Choroid plexus epithelial cell (primary cell): ENCODE measurements around the gene CA12.
A peak's percentile ranks its signal among the peaks of the same experiment; 100 is the strongest.
"Not testable (repeated sequence)": the region's sequence is repeated elsewhere in the genome, so short reads cannot be mapped to it uniquely, and the experiment has no call there.

Experiments used
- DNase-seq: peaks from one replicate; pipeline ENCODE4 v3.0.0-alpha.2; 2010; ENCODE audit warnings: low read depth
- H3K4me3 ChIP-seq: 2 replicates; pipeline ENCODE4 v1.5.1; 2011; ENCODE audit warnings: low read depth, mild to moderate bottlenecking, control low read depth, low read length, moderate library complexity
- TF ChIP-seq, protein P1 (sequence below): conservative IDR thresholded peaks from 2 replicates; pipeline ENCODE4 v1.5.1; 2011; ENCODE audit warnings: low read depth, mild to moderate bottlenecking, control low read depth, inconsistent platforms, low read length, moderate library complexity

Gene CA12

GRCh38 chr15:63420333-63420747, 38.7 kb upstream of the CA12 start:
- TF ChIP-seq, protein P1, sequence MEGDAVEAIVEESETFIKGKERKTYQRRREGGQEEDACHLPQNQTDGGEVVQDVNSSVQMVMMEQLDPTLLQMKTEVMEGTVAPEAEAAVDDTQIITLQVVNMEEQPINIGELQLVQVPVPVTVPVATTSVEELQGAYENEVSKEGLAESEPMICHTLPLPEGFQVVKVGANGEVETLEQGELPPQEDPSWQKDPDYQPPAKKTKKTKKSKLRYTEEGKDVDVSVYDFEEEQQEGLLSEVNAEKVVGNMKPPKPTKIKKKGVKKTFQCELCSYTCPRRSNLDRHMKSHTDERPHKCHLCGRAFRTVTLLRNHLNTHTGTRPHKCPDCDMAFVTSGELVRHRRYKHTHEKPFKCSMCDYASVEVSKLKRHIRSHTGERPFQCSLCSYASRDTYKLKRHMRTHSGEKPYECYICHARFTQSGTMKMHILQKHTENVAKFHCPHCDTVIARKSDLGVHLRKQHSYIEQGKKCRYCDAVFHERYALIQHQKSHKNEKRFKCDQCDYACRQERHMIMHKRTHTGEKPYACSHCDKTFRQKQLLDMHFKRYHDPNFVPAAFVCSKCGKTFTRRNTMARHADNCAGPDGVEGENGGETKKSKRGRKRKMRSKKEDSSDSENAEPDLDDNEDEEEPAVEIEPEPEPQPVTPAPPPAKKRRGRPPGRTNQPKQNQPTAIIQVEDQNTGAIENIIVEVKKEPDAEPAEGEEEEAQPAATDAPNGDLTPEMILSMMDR = no peak
- DNase-seq = peak; percentile 42
- H3K4me3 ChIP-seq = no peak overlapping the region

GRCh38 chr15:63418811-63419210, 37.2 kb upstream of the CA12 start:
- H3K4me3 ChIP-seq = no peak overlapping the region
- DNase-seq = no peak
- TF ChIP-seq, protein P1 = no peak

GRCh38 chr15:63417721-63418120, 36.1 kb upstream of the CA12 start:
- TF ChIP-seq, protein P1 = no peak
- DNase-seq = no peak
- H3K4me3 ChIP-seq = no peak overlapping the region

DNA sequence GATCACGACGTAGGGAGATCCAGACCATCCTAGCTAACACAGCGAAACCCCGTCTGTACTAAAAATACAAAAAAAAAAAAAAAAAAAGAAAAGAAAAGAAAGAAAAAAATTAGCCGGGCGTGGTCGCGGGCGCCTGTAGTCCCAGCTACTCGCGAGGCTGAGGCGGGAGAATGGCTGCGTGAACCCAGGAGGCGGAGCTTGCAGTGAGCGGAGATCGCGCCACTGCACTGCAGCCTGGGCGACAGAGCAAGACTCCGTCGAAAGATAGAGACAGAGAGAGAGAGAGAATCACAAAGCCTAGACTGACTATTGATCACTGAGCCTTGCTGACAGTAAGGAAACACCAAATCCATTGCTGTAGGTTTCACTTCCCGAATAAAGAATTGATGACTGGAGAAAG, 35.6 kb upstream of the CA12 start:
- DNase-seq, H3K4me3 ChIP-seq: not testable (repeated sequence)

DNA sequence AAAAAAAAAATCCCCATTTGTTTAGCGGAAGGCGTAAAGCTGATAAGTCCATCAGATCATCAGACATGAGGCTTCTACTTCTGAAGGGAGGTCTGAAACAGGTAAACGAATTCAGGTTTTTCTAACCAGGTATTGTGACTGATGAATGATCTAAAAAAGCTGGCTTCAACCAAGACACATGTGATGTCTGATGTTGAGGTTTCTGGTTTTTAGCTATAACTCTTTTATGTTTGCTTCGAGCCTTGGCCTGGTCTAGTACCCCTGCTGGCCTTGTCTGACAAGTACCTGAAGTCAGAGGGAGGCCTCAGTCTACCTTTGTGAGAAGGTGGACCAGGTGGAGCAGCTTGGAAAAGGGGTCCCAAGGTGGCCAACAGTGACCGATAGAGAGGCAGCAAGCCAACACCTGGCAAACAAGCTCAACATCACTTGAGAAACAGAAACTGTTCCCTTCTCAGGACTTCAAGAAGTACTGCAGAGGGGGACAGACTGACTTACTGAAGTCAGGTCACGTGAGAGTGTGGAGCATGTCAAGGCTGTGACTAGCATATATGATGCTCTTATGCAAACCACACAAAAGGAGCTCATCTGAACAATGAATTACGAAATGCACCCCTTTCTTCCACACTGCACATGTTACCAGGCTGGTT, 33.0 kb upstream of the CA12 start:
- H3K4me3 ChIP-seq = no peak overlapping the region
- no peak for DNase-seq
- TF ChIP-seq, protein P1 = no peak

DNA sequence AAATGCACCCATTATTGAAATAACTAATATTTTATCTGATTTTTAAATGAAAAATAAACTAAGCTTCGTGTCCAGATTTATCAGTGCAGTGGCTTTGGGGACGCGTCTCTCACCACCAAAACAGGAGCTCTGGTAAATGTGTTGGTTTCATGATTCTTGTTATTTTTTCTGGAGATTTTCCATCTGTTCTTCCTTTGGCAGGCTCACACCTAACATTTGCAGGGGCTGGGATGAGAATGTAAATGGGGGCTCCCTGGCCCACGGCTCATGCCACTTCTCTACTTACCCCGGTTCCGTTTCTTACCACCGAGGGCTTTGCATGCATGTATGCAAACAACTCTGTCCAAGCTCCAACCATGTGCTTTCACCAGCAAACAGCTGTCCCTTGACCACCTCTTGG, 30.9 kb upstream of the CA12 start:
- TF ChIP-seq, protein P1 = no peak
- DNase-seq = no peak
- H3K4me3 ChIP-seq = no peak overlapping the region

DNA sequence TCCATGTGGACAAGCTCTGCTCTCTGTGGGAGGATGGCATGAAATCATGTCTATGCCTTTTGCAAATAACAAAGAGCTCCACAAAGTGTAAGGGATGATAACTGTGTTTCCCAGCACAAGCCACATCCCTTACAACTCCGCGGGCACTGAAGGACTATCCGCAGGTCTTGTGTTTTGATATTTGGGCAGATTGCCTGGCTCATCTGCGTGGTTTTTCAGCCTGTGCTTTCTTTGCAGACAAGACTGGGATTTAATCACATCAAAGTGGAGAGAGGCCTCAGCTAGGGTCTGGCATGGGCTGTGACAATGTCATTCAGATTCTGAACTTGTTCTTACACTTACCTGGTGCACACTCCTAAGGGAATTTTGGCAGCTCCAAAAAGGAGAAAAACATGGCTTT, 30.2 kb upstream of the CA12 start:
- TF ChIP-seq, protein P1 = no peak
- no peak overlapping the region for H3K4me3 ChIP-seq
- no peak for DNase-seq
